Measurements from ENCODE around the gene AQP9.
"Not testable (repeated sequence)": the region's sequence is repeated elsewhere in the genome, so short reads cannot be mapped to it uniquely, and the experiment has no call there.

AQP9 gene

GRCh38 chr15:58179741-58180381 lies 41.7 kb downstream of the AQP9 start:
- DNase-seq (ENCODE audit: low spot score), result no peak

- no peak for DNase-seq (ENCODE audit: low spot score)
Observed at GRCh38 chr15:58182460-58183163, 44.4 kb downstream of the AQP9 start.

GRCh38 chr15:58185439-58185838 lies 47.3 kb downstream of the AQP9 start:
- DNase-seq (ENCODE audit: low spot score), result no peak

- no peak for DNase-seq (ENCODE audit: low spot score)
Observed at GRCh38 chr15:58189148-58189811, 51.1 kb downstream of the AQP9 start.

- DNase-seq (ENCODE audit: low spot score), result no peak
Observed at GRCh38 chr15:58190419-58190818, 52.2 kb downstream of the AQP9 start.

- not testable (repeated sequence) for DNase-seq (ENCODE audit: low spot score)
Observed at GRCh38 chr15:58193636-58194035, 55.5 kb downstream of the AQP9 start.

- DNase-seq (ENCODE audit: low spot score), result no peak
Observed at GRCh38 chr15:58200739-58201138, 62.6 kb downstream of the AQP9 start.

- DNase-seq (ENCODE audit: low spot score), result no peak
Observed at GRCh38 chr15:58201516-58201915, 63.3 kb downstream of the AQP9 start.

- DNase-seq (ENCODE audit: low spot score), result no peak
Observed at GRCh38 chr15:58203537-58203936, 65.4 kb downstream of the AQP9 start.

GRCh38 chr15:58206151-58206550 lies 68.0 kb downstream of the AQP9 start:
- no peak for DNase-seq (ENCODE audit: low spot score)

- DNase-seq (ENCODE audit: low spot score), result not testable (repeated sequence)
Observed at GRCh38 chr15:58208217-58208616, 70.0 kb downstream of the AQP9 start.

- DNase-seq (ENCODE audit: low spot score), result peak; percentile 39
Observed at GRCh38 chr15:58209007-58209481, 70.9 kb downstream of the AQP9 start.

GRCh38 chr15:58210031-58210430 lies 71.8 kb downstream of the AQP9 start:
- DNase-seq (ENCODE audit: low spot score), result not testable (repeated sequence)

GRCh38 chr15:58212909-58213526 lies 74.8 kb downstream of the AQP9 start:
- no peak for DNase-seq (ENCODE audit: low spot score)

GRCh38 chr15:58213587-58214338 lies 75.6 kb downstream of the AQP9 start:
- no peak for DNase-seq (ENCODE audit: low spot score)

GRCh38 chr15:58214591-58215340 lies 76.6 kb downstream of the AQP9 start:
- DNase-seq (ENCODE audit: low spot score), result no peak

- no peak for DNase-seq (ENCODE audit: low spot score)
Observed at GRCh38 chr15:58217460-58217859, 79.3 kb downstream of the AQP9 start.

GRCh38 chr15:58221591-58222241 lies 83.5 kb downstream of the AQP9 start:
- no peak for DNase-seq (ENCODE audit: low spot score)

GRCh38 chr15:58222679-58223078 lies 84.5 kb downstream of the AQP9 start:
- no peak for DNase-seq (ENCODE audit: low spot score)

- DNase-seq (ENCODE audit: low spot score), result no peak
Observed at GRCh38 chr15:58223432-58223831, 85.3 kb downstream of the AQP9 start.

- no peak for DNase-seq (ENCODE audit: low spot score)
Observed at GRCh38 chr15:58224068-58224467, 85.9 kb downstream of the AQP9 start.

Measured in CD4-positive, alpha-beta T cell treated with Interleukin-15 for 4 hours (primary cell).